Measurements from ENCODE around the gene ARHGEF1. TPM values are rescaled to one million over a fixed set of nuclear protein-coding genes. Genes with fewer than 3 reads are reported as not detected.

Gene ARHGEF1
- total RNA-seq, 1 experiment from 2014 or later, result 50.8 TPM

DNA sequence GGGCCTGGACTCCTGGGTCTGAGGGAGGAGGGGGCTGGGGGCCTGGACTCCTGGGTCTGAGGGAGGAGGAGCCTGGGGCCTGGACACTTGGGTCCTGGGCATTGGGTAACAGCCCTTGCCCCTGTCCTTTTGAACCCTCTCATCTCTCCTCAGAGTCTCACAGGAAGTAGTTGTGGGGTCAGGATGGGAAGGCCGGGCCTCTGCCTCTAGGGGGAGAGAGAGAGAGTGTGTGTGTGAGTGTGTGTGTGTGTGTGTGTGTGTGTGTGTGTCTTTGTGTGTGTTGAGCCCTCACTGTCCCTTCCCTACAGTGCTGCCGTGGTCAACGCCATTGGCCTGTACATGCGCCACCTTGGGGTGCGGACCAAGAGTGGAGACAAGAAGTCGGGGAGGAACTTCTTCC, 10.9 kb downstream of the ARHGEF1 start:
- Histone ChIP-seq H3K27me3 (ENCODE audit: low read length) (no peaks in the 10 kb centered on the region), H3K9me2 (replicated peaks; ENCODE audit: low read length) (no peaks in the 10 kb centered on the region), H3K9ac (ENCODE audit: low read length) (no peak overlapping the region), H3K4me2 (ENCODE audit: low read length) (no peak overlapping the region), H3K4me1 (ENCODE audit: insufficient read depth, low read length) (no peaks in the 10 kb centered on the region), H3K36me3 (ENCODE audit: low read depth, low read length) (peaks cover 6% of the 10 kb centered on the region), H4K20me1 (ENCODE audit: low read length) (no peaks in the 10 kb centered on the region), H3F3A (ENCODE audit: low read length, unreplicated experiment) (no peaks in the 10 kb centered on the region), H3K9me3 (ENCODE audit: low read length) (no peaks in the 10 kb centered on the region), H3K4me3 (ENCODE audit: low read length) (no peak overlapping the region), H3K79me2 (ENCODE audit: low read length) (peaks cover under 1% of the 10 kb centered on the region; the same call in 1 of the 2 replicates), H2AFZ (ENCODE audit: low read length) (no peak overlapping the region), H3K27ac (ENCODE audit: low read length) (no peak overlapping the region)
- ChIA-PET CTCF (no interaction called here), POLR2A (ENCODE audit: unreplicated experiment) (no interaction called here)
- intact Hi-C loops (cut with micrococcal nuclease), result no loop called here
- TF ChIP-seq, protein P1, sequence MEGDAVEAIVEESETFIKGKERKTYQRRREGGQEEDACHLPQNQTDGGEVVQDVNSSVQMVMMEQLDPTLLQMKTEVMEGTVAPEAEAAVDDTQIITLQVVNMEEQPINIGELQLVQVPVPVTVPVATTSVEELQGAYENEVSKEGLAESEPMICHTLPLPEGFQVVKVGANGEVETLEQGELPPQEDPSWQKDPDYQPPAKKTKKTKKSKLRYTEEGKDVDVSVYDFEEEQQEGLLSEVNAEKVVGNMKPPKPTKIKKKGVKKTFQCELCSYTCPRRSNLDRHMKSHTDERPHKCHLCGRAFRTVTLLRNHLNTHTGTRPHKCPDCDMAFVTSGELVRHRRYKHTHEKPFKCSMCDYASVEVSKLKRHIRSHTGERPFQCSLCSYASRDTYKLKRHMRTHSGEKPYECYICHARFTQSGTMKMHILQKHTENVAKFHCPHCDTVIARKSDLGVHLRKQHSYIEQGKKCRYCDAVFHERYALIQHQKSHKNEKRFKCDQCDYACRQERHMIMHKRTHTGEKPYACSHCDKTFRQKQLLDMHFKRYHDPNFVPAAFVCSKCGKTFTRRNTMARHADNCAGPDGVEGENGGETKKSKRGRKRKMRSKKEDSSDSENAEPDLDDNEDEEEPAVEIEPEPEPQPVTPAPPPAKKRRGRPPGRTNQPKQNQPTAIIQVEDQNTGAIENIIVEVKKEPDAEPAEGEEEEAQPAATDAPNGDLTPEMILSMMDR (conservative IDR thresholded peaks at IDR 0.05; ENCODE audit: low read depth, low read length), result no peak; the same call in 1 of the 2 replicates
- no peak for TF ChIP-seq EZH2 (IDR thresholded peaks at IDR 0.05; ENCODE audit: low read length, unreplicated experiment)
- no peak for TF ChIP-seq EZH2phosphoT487 (IDR thresholded peaks at IDR 0.05; ENCODE audit: borderline replicate concordance, low read length)
- ATAC-seq, result peak; percentile 24; the same call in 1 of the 2 replicates
- BruUV-seq (replicated peaks), result no TSS peak
- no peak for DNase-seq

DNA sequence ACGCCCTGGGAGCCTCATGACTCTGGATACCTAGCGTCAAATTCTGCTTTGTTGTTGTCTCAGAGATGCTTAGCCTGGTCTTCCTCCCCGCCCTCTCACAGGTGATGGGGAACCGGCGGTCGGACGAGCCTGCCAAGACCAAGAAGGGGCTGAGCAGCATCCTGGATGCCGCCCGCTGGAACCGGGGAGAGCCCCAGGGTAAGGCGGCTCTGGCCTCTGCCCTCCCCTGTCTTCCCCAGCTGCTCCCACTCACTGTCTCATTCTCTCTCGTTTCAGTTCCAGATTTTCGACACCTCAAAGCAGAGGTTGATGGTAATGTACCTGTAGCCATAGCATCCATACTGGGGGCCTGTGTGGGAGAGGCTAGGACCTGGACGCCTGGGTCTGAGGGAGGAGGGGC, 11.4 kb downstream of the ARHGEF1 start:
- Histone ChIP-seq H3K36me3 (ENCODE audit: low read depth, low read length) (peaks cover 3% of the 10 kb centered on the region; the same call in 1 of the 2 replicates), H3K9me3 (ENCODE audit: low read length) (no peaks in the 10 kb centered on the region), H3K4me1 (ENCODE audit: insufficient read depth, low read length) (no peaks in the 10 kb centered on the region), H3K9ac (ENCODE audit: low read length) (no peak overlapping the region), H3F3A (ENCODE audit: low read length, unreplicated experiment) (no peaks in the 10 kb centered on the region), H2AFZ (ENCODE audit: low read length) (no peak overlapping the region), H3K9me2 (replicated peaks; ENCODE audit: low read length) (no peaks in the 10 kb centered on the region), H3K4me2 (ENCODE audit: low read length) (no peak overlapping the region), H3K79me2 (ENCODE audit: low read length) (no peaks in the 10 kb centered on the region), H3K27me3 (ENCODE audit: low read length) (no peaks in the 10 kb centered on the region), H4K20me1 (ENCODE audit: low read length) (no peaks in the 10 kb centered on the region), H3K27ac (ENCODE audit: low read length) (no peak overlapping the region), H3K4me3 (ENCODE audit: low read length) (no peak overlapping the region)
- BruUV-seq (replicated peaks), result no TSS peak
- intact Hi-C loops (cut with micrococcal nuclease), result no loop called here
- CTCF ChIA-PET, result no interaction called here
- no peak for TF ChIP-seq EZH2phosphoT487 (IDR thresholded peaks at IDR 0.05; ENCODE audit: borderline replicate concordance, low read length)
- TF ChIP-seq, protein P1 (conservative IDR thresholded peaks at IDR 0.05; ENCODE audit: low read depth, low read length), result no peak
- no peak for TF ChIP-seq EZH2 (IDR thresholded peaks at IDR 0.05; ENCODE audit: low read length, unreplicated experiment)
- DNase-seq, result no peak
- POLR2A ChIA-PET (ENCODE audit: unreplicated experiment), result no interaction called here
- no peak for ATAC-seq

DNA sequence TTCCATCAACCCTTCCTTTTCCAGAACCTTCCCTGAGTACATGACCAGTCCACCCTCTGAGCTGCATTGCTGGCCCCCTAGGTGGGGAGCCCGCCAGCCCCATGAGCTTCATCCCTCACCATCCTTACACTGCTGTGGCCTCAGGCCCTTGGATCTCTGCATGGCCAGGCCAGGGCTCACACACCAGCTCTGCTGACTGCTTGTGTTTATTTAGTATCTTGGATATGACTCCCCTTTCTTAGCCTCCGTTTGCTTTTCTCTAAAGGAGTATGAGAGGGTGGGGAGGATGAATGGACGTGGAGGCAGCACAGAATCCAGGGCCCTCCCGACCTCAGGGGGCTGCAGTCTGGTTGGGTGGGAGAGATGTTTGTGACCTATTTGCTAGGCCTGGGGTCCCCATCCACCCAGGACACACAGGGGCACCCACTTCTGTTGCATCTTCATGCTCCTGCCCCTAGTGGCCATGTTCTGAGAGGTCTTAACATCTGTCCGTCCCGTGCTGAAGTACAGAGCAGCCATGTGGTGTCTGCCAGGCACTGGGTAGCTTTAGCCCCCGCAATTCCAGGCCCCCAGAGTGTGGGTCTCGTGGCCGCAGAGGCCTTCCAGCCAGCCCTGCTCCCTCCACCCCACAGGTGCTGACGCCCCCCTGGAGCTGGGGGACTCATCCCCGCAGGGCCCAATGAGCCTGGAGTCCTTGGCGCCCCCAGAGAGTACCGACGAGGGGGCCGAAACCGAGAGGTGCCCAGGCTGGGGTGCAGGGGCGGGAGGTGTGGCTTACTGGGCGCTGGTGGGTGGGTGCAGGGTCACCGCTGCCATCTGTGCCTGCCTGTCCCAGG, 13.0 kb downstream of the ARHGEF1 start:
- Histone ChIP-seq H3K4me1 (ENCODE audit: insufficient read depth, low read length) (no peaks in the 10 kb centered on the region), H3K79me2 (ENCODE audit: low read length) (no peaks in the 10 kb centered on the region), H3F3A (ENCODE audit: low read length, unreplicated experiment) (no peaks in the 10 kb centered on the region), H2AFZ (ENCODE audit: low read length) (no peak overlapping the region), H3K4me2 (ENCODE audit: low read length) (no peak overlapping the region), H3K27me3 (ENCODE audit: low read length) (no peaks in the 10 kb centered on the region), H3K9me2 (replicated peaks; ENCODE audit: low read length) (no peaks in the 10 kb centered on the region), H3K36me3 (ENCODE audit: low read depth, low read length) (peaks cover 2% of the 10 kb centered on the region; the same call in 1 of the 2 replicates), H3K9ac (ENCODE audit: low read length) (no peak overlapping the region), H3K9me3 (ENCODE audit: low read length) (no peaks in the 10 kb centered on the region), H4K20me1 (ENCODE audit: low read length) (no peaks in the 10 kb centered on the region), H3K4me3 (ENCODE audit: low read length) (no peak overlapping the region), H3K27ac (ENCODE audit: low read length) (no peak overlapping the region)
- ChIA-PET POLR2A (ENCODE audit: unreplicated experiment) (no interaction called here), CTCF (no interaction called here)
- intact Hi-C loops (cut with micrococcal nuclease), result no loop called here
- no TSS peak for BruUV-seq (replicated peaks)
- ATAC-seq (no peak; the same call in 1 of the 2 replicates), DNase-seq (no peak)
- no peak for TF ChIP-seq EZH2 (IDR thresholded peaks at IDR 0.05; ENCODE audit: low read length, unreplicated experiment)
- TF ChIP-seq, protein P1 (conservative IDR thresholded peaks at IDR 0.05; ENCODE audit: low read depth, low read length), result peak; percentile 49; the same call in 1 of the 2 replicates
